IPS DF 6.9 (cell line): ENCODE data around the gene POLR2F.

Source experiments
- DNase-seq: peaks from one replicate; pipeline ENCODE4 v3.0.0-alpha.2; 2013; ENCODE audit warnings: low read depth, low spot score
- H3K27ac ChIP-seq: one replicate; pipeline ENCODE4 v1.5.1; 2013; ENCODE audit warnings: low read length, control low read depth
- H3K27me3 ChIP-seq: 2 replicates; pipeline ENCODE4 v1.6.1; 2013; ENCODE audit warnings: mild to moderate bottlenecking, low read length; ENCODE audit not compliant: control insufficient read depth, insufficient read depth
- H3K36me3 ChIP-seq: 2 replicates; pipeline ENCODE4 v1.6.1; 2013; ENCODE audit warnings: low read length; ENCODE audit not compliant: control insufficient read depth, insufficient read depth
- H3K4me1 ChIP-seq: 2 replicates; pipeline ENCODE4 v1.6.1; 2013; ENCODE audit warnings: low read length; ENCODE audit not compliant: control insufficient read depth, insufficient read depth
- H3K4me3 ChIP-seq: 2 replicates; pipeline ENCODE4 v1.5.1; 2013; ENCODE audit warnings: mild to moderate bottlenecking, low read length
- H3K9me3 ChIP-seq: 2 replicates; pipeline ENCODE4 v1.6.1; 2013; ENCODE audit warnings: low read length, inconsistent platforms; ENCODE audit not compliant: control insufficient read depth, insufficient read depth
- WGBS: extraction: QIAGEN DNeasy Blood & Tissue Kit; methylation state at CpG from one replicate; pipeline ENCODE4 v1.1.7; 2013; ENCODE audit warnings: mixed read lengths, missing lambda C conversion rate; ENCODE audit not compliant: insufficient read length, insufficient coverage; 5-methylcytosine and 5-hydroxymethylcytosine counted together

The POLR2F gene

GRCh38 chr22:37912171-37912570 is 41.3 kb upstream of the POLR2F start:
- H3K27ac ChIP-seq: no peak overlapping the region
- no peaks in the 10 kb centered on the region for H3K27me3 ChIP-seq
- H3K4me3 ChIP-seq: no peak overlapping the region
- peaks cover 3% of the 10 kb centered on the region for H3K36me3 ChIP-seq
- no CpG with 5 or more reads among the region's 8 CpGs for WGBS
- no peaks in the 10 kb centered on the region for H3K9me3 ChIP-seq
- peaks cover 8% of the 10 kb centered on the region for H3K4me1 ChIP-seq
- no peak for DNase-seq

- Histone ChIP-seq H3K27ac (no peak overlapping the region), H3K4me3 (no peak overlapping the region), H3K9me3 (no peaks in the 10 kb centered on the region), H3K4me1 (peaks cover 5% of the 10 kb centered on the region), H3K36me3 (peaks cover 7% of the 10 kb centered on the region), H3K27me3 (no peaks in the 10 kb centered on the region)
- DNase-seq: no peak
- no CpG with 5 or more reads among the region's 7 CpGs for WGBS
Measured at GRCh38 chr22:37913233-37913721, 40.2 kb upstream of the POLR2F start.

GRCh38 chr22:37916311-37916710 is 37.2 kb upstream of the POLR2F start:
- peaks cover 12% of the 10 kb centered on the region for H3K36me3 ChIP-seq
- H3K4me1 ChIP-seq: peaks cover 2% of the 10 kb centered on the region; the same call in 1 of the 2 replicates
- no peaks in the 10 kb centered on the region for H3K27me3 ChIP-seq
- DNase-seq: no peak
- H3K27ac ChIP-seq: no peak overlapping the region
- no CpG with 5 or more reads among the region's 5 CpGs for WGBS
- H3K4me3 ChIP-seq: no peak overlapping the region
- no peaks in the 10 kb centered on the region for H3K9me3 ChIP-seq

DNA sequence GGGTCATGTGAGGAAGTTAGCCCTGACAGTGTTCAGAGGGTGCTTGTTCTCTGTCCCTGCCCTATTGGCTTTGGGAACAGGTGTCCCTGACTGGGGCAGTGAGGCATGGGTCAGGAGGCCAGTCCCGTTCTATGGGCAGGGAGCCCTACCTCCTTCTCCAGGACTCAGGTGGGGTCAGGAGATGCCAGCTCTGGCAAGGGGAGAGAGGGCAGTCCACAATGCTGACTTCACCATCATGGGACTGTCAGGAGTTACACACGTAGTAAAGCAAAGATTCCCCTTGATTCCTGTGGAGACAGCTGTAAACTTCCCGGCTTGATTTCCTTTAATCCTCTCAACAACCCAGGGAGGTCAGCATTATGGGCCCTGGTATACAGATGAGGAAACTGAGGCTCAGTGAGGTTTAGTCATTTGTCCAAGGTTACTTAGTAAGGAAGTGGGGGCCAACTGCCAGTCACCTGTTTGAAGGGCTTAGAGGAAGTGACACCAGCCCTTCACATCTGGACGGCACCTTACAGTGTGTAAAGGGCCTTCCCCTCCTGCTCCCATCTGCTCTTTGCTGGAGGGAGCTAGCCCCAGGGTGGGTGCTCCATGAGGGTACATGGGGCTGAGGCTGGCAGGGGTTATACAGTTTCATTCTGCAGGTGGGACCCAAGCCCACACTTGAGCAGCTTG is 35.5 kb upstream of the POLR2F start:
- no peaks in the 10 kb centered on the region for H3K4me1 ChIP-seq
- no CpG with 5 or more reads among the region's 4 CpGs for WGBS
- H3K4me3 ChIP-seq: no peak overlapping the region
- H3K27ac ChIP-seq: no peak overlapping the region
- DNase-seq: no peak
- no peaks in the 10 kb centered on the region for H3K27me3 ChIP-seq
- H3K9me3 ChIP-seq: no peaks in the 10 kb centered on the region
- H3K36me3 ChIP-seq: peaks cover 12% of the 10 kb centered on the region

- H3K9me3 ChIP-seq: no peaks in the 10 kb centered on the region
- WGBS: no CpG with 5 or more reads among the region's 25 CpGs
- no peak overlapping the region for H3K27ac ChIP-seq
- no peaks in the 10 kb centered on the region for H3K4me1 ChIP-seq
- peaks cover 12% of the 10 kb centered on the region for H3K36me3 ChIP-seq
- H3K27me3 ChIP-seq: no peaks in the 10 kb centered on the region
- no peak overlapping the region; the same call in 1 of the 2 replicates for H3K4me3 ChIP-seq
- DNase-seq: no peak
Measured at GRCh38 chr22:37918580-37919270, 34.8 kb upstream of the POLR2F start.

DNA sequence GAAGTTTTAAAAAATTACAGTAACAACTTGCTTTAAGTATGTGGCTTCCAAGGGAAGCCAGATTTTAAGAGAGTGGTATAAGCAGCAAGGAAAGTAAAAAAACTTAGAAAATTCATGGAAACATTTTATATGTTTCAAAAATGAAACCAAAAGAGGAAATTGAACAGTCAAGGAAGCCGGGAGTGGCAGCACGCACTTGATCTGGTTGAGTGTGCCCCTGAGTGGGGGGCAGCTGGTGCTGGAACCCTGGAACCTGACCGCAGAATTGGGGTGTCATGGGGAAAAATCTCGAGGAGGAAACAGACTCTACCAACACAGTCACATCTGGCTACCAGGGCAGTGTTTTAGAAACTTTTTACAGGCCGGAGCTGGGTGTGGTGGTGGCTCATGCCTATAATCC is 33.4 kb upstream of the POLR2F start:
- H3K27me3 ChIP-seq: no peaks in the 10 kb centered on the region
- WGBS: no CpG with 5 or more reads among the region's 5 CpGs

DNA sequence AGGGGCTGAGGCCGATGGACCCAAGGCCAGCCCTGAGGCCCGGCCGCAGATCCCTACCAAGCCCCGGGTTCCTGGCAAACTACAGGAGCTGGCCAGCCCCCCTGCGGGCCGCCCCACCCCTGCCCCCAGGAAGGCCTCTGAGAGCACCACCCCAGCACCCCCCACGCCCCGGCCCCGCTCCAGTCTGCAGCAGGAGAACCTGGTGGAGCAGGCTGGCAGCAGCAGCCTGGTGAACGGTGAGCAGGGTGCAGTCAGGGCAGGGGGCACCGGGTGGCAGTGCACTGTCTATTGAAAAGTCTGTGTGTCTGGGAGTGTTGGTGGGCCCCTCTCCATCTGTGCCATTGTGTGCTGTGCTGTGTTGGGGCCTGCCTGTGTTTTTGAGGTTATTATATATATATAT is 31.3 kb upstream of the POLR2F start:
- Histone ChIP-seq H3K36me3 (peaks cover 14% of the 10 kb centered on the region), H3K27me3 (no peaks in the 10 kb centered on the region)
- no CpG with 5 or more reads among the region's 11 CpGs for WGBS

More for the DNA sequence above, 33.4 kb upstream of the POLR2F start:
- Histone ChIP-seq H3K27ac (no peak overlapping the region), H3K4me1 (no peaks in the 10 kb centered on the region), H3K9me3 (no peaks in the 10 kb centered on the region), H3K4me3 (no peak overlapping the region), H3K36me3 (peaks cover 12% of the 10 kb centered on the region)
- no peak for DNase-seq

DNA sequence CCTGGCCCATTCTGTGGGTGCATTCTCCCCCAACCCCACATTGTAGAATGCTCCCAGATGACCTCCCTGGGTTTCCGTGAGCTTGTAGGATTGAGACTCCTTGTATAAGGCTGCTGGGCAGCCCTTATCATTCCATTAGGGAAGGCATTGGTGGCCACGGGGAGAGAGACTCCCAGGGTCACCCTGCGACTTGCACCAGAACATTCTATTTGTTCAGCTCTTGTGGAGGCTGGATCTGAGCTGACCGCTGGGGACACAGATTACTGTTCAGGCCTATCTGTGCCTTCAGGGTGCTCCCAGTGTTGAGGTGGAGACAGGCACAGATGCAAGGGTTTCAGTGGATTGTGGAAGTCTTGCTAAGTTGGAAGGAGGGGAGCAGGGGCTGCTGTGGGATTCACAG is 29.6 kb upstream of the POLR2F start:
- DNase-seq: no peak
- Histone ChIP-seq H3K9me3 (no peaks in the 10 kb centered on the region), H3K27ac (no peak overlapping the region), H3K27me3 (no peaks in the 10 kb centered on the region), H3K4me1 (no peaks in the 10 kb centered on the region), H3K4me3 (no peak overlapping the region), H3K36me3 (peaks cover 11% of the 10 kb centered on the region)
- no CpG with 5 or more reads among the region's 4 CpGs for WGBS

More for the DNA sequence above, 31.3 kb upstream of the POLR2F start:
- DNase-seq: no peak
- Histone ChIP-seq H3K4me3 (no peak overlapping the region), H3K27ac (no peak overlapping the region), H3K9me3 (no peaks in the 10 kb centered on the region), H3K4me1 (no peaks in the 10 kb centered on the region)

- WGBS: no CpG with 5 or more reads among the region's 18 CpGs
- H3K27me3 ChIP-seq: no peaks in the 10 kb centered on the region
- no peaks in the 10 kb centered on the region for H3K9me3 ChIP-seq
- no peak for DNase-seq
- no peak overlapping the region for H3K4me3 ChIP-seq
- H3K36me3 ChIP-seq: peaks cover 9% of the 10 kb centered on the region
- H3K4me1 ChIP-seq: no peaks in the 10 kb centered on the region
- H3K27ac ChIP-seq: no peak overlapping the region
Measured at GRCh38 chr22:37924386-37925065, 29.0 kb upstream of the POLR2F start.

DNA sequence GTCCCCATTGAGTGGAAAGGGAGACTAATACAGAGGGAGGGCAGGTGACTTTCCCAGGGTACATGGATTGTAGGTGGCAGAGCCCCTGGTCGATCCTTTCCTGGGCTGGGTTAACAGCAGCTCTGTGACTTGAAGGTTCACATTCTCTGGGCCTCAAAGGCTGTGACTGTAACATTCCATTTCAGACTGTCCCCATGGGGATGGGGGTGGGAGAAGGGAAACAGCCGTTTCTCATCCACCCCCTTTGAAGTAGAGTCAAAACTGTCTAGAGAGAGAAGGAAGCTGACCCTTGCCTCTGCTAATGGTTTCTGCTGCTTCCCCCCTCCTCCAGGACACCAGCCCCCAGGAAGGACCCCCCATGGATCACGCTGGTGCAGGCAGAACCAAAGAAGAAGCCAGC is 28.2 kb upstream of the POLR2F start:
- no CpG with 5 or more reads among the region's 3 CpGs for WGBS
- H3K36me3 ChIP-seq: peaks cover 9% of the 10 kb centered on the region
- no peak overlapping the region for H3K27ac ChIP-seq
- no peaks in the 10 kb centered on the region for H3K27me3 ChIP-seq
- DNase-seq: no peak
- no peaks in the 10 kb centered on the region for H3K4me1 ChIP-seq
- H3K4me3 ChIP-seq: no peak overlapping the region
- no peaks in the 10 kb centered on the region for H3K9me3 ChIP-seq
